Stimulated activated CD4-positive, alpha-beta T cell treated with anti-CD3 and anti-CD28 coated beads, Interleukin-4, amount 100 ng/mL, for 1 hour (primary cell): Measurements from ENCODE around the gene TMEM129.

Experiments
- DNase-seq: peaks from one replicate; pipeline ENCODE4 v3.0.0-alpha.2; 2020

TMEM129 gene

DNA sequence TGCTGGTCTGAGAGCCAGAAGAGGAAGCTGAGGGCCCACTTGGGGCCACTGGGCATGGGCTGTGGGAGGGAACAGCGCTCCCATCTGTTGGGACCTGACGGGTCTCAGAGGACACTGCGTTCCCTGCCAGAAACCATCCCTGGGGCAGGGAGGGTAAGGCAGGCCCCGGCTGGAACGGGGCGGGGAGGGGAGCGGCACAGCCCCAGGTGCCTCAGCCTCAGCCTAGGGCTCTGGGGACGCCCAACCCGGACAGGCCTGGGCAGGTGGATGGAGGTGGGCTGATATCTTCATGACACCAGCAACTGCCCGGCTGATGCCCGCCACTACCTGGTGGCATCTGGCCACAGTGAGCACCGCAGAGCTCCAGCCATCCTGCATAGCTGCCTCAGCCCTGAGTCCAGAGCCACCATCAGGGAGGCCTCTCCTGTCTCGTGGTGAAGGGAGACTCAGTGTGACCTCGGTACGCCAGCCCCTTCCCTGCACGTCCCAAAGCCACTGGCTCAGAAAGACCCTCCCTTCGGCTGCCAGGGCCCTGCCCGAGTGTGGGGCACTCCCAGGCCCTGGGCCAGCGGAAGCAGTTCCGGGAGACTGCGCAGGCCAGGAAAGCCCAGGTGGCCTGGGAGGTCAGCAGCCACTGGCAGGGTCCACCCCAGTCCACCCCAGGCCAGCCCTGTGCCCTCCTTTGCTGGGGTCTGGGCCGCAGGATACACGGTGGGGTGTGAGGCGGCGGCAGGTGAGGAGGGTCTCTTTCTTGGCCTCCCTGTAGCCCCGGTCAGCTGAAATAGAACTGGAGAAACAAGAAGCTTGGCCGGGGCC lies 37.4 kb upstream of the TMEM129 start:
- DNase-seq: no peak

DNA sequence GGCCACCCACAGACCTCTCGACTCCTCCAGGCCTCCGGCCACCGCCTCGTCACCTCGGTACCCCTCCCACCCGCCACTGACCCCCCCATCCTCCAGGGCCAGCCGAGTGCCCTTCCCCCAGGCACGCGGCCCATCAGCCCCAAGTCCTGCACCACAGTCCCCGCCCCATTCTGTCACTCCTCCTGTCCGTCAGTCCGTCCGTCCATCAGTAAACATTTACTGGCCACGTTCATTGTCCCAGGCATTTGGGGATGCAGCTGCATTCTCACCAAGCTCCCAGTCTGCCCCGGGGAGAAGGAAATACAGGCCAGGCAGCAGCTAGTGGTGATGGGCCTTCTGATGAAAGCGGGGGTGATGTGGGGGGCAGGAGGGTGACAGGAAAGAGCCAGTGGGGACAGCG lies 36.7 kb upstream of the TMEM129 start:
- DNase-seq: no peak

DNA sequence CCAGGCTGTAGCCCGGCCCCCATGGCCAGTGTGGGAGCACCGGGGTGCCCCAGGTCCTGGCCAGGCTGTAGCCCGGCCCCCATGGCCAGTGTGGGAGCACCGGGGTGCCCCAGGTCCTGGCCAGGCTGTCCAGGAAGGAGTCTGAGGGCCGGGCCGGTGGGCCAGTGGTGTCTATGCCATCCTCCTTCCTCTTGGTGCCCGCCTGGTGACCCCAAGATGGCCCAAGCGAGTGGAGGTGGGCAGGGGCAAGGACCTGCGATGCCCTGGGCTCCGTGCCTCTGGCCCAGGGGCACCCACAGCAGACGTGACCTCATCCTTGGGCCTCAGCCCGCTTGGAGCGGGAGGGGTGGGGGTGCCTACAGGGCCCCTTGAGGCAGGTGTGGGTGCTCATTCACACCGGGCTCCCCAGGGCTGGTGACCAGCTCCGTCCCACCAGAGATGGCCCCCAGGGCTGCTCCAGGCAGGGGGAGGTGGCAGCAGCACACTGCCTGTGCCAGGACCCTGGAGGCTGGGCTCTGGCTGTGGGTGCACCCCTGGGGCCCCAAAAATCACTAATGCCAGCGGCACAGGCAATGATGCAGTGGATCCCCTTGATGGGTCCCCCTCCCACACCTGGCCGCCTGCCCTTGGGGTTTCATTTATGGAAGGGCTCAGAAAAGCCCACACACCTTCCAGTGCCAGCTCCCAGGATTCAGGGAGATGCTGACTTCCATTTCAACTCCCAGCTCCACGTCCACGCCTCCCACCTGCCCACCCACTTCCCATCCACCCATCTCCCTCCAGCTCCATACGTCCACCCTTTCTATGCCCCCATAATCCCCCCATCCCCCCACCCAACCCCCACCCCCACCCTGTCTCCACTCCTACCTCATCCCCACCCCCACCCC lies 36.0 kb upstream of the TMEM129 start:
- DNase-seq: no peak

DNA sequence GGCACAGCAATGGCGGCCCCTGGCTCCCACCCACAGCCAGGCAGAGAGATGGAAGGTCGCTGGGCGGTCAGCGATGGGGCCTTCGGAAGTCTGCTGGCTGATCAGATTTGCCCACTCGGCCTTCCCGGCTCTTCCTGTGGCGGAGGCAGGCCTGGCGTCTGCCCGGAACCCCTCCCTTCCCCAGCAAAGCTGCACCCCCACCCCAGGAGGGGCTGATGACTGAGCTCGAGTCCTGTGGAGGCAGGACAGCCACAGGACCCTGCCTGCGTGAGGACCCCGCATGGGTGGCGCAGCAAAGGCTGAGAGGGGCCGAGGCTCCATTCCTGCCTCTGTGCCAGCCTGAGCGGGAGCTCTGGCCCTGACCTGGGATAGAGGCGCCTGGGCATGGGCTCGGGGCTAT lies 35.0 kb upstream of the TMEM129 start:
- no peak for DNase-seq

DNA sequence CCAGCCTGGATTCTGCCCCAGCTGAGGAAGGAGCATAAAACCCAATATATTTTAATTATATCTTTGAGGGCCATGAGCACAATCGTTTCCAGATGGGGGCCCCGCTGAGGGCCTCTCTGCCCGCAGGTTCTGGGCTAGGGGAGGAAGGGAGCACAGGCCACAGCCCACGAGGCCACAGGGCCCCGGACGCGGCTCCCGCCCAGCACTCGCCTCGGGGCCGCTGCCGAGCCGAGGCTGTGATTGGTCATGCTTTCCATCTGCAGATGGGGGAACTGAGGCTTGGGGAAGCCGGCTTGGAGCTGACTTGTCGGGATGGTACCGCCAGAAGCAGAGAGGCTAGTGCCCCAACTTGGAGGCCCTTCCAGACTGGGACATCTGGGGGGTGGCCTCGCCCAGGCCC lies 34.2 kb upstream of the TMEM129 start:
- DNase-seq: no peak

DNA sequence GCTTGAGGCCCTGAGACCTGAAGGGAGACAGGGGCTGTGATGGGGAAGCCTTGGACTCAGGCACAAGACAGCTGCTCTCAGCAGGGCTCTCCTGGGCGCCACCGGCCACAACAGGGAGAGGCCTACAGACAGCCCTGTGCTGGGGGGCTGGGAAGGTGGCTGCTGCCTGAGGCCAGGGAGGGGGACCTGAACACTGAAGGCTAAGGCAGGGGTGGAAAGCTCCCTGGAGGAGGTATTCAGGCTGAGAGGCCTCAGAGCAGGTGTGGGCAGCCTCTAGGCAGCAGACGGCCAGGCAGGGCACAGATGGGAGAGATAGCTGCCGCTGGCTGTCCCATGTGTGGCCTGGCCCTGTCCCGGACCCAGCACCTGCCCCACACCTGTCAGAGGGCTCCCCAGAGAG lies 33.2 kb upstream of the TMEM129 start:
- DNase-seq: no peak

DNA sequence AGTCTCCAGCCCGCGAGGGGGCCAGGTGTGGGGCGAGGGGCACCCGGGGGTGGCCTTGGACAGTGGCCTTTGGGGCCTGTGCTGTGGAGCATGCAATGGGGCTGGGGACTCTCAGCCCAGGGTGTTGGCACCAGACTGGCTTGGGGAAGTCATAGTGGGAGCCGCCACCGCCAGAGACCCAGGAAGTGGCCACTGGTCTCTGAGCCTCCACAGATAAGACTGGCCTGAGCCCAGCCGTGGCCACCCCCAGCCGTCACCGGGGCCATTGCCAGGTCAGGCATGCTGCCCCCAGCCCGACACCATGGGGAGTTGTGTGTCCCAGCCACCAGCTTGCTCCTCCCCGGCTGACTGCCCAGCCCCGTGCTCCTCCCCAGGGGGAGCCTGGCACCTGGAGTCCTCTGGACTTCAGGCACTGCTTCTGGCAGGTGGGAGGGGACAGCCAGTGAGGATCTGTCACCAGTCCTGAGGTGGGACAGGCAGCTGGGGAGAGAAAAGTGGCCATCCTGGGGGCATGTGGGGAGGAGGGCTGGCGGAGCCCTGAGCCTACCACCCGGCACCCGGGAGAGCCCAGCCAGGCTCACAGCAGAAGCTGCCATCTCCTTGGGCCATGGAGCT lies 32.7 kb upstream of the TMEM129 start:
- DNase-seq: no peak

DNA sequence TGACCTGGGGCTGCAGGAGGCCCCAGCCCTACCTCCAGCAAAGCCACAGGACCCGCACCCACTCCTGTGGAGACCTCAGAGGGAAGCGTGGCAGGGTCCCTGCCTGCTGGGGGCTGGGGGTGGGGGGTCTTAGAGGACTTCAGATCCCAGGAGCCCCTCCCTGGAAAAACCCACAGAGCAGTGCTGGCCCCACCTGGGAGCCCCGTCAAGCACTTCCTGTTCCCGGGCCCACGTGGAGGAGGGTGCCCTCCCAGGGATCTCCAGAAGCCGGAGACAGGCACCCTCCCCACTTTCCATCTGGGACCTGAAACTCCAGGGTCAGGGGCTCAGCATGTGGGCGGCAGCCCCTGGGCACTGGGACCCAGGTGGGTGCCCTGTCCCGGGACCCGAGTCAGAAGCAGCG lies 32.2 kb upstream of the TMEM129 start:
- DNase-seq: no peak

DNA sequence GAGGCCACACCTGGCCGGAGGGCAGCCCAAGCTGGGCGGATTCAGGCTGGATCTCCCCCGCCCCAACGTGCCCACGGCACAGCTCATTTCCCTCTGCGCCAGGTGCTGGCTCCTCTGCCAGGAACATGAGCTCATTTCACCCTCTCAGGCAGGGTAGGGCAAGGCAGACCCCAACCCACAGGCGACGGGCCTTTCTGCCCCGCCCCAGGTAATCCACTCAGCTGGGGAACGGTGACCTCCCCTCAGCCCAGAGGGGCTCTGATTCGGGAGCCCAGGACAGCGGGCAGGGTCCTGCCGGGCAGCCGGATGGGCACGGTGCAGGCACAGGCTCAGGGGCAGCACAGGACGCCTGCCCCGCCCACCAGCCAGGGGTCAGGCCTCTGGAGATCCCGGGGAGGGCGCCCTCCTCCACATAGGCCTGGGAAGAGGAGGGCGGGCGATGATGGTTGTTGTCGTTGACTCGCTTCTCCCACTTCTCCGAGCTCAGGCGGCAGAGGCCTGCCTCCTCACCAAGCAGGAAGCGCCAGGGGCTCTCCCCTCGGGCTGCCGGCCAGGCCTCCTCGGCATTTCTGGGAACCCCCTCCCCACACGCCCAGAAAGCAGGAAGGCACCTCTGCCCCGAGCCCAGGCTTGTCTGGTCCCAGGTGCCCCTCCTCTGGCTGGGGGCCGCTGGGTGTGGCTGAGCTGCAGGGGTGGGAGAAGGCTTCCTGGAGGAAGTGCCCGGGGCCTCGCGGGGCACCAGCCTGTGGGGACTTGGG lies 31.3 kb upstream of the TMEM129 start:
- DNase-seq: peak; percentile 24

DNA sequence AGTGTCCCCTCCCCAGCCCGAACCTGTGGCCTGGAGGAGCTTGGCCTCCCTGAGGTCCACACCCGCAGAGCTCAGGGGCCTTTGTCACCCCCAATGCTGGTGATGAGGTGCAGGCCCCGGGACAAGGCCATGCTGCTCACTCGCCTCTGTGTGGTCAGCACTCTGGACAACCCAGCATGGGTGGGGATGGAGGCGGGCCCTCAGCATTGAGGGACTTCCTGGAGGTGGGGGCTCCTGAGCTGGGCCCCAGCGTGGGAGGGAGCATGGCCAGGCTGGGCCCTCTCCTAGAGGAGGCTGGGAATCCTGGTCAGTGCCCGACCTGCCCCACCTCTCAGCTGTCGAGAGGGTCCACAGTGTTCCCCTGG lies 30.8 kb upstream of the TMEM129 start:
- no peak for DNase-seq

DNA sequence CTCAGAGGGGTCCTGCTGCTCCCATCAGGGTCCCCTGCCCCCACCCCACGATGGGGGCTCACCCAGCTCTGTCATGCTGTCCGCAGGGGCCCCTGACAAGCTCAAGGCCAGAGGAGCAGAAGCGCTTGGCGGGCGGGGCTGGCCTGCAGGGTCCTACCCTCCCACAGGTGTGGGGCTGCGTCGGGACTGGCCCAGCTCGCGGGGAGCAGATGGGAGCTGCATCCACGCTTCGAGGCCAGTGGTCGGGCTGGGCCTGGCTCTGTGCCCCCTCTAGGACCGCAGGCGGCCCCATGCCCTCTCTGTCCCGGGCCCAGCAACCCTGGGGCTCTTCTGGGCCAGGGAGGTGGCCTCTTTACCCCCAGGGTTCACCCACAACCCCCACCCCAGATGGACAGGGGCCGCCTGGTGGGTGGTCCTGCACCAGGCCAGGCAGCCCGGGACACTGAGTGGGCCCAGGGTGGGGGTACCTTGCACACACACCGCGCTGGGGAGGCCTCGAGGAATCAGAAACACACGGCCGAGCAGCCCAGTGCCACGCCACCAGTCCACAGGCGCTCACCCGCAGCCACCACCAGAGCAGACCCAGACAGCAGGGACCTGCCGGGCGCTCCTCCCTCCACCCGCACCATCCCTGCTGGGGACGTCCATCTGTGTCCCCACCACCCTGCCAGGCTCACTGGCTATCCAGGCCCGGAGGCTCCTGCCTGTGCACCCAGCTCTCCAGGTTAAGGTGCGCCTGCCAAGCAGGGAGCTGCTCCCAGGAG lies 30.2 kb upstream of the TMEM129 start:
- no peak for DNase-seq

DNA sequence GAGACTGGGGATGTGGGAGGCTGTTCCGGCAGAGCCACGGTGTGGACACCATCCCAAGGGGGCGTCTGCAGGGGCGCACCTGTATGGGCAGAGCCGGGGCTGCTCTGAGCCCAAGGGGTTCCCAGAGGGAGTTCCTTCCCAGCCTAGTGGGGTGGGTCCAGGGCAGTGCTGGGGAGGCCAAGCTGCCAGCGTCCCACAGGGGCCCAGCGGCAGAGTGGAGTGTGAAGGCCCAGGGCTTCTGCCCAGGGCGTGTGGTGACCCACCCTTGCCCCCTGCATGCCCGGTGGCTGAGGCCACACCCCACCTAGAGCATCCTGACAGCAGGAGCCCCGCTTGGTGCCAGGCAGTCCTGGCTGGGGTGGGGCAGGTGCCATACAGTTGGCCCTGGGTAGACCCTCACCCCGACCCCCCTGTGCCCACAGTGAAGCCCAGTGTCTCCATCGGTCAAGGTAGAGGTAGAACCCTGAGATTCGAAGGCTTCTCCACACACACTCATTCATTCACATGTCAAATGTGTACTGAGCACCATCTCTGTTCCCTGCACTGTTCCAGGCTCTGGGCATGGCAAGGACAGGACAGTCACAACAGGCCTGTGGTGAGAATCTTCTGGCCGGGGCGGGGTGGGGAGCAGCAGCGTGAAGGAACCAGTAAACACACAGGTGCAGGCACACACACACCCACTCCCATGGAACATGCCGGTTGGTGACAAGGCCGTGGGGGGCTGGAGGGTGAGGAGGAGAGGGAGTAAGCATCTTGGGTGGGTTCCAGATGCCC lies 29.4 kb upstream of the TMEM129 start:
- DNase-seq: no peak

DNA sequence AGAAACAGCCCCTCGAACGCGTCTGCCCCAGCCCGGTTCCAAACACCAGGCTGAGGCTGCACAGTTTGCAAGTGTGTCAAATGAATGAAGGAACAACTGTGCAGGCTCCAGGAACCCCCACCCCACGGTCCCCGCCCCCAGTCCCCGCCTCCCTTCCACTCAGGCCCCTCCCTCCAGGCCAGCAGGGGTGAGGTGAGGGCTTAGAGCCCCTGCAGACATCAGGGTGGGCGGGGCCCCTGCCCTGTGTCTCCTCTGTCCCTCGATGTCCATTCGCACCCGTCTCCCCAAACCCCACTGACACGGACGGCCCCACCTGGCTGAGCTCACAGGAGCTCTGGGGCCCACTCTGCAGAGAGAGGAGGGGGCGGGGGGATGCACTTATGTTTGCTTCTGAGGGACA lies 28.7 kb upstream of the TMEM129 start:
- DNase-seq: no peak

DNA sequence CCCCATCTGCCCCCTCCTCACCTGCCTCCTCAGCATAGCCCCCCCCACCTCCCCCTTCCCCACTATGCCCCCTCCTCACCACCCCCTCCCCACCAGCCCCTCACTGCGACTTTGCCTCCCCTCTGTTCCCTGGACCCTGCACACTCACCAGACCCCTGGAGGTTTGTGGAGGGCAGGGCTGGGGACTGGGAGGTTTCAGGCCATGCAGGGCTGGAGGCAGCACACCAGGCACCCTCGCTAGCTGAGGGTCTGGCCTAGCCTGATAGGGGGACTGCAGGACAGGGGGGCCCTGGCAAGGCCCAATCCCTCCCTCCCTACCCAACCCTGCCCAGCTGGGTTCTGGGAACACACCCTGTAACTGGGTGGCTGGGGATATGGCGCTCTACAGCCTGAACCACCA lies 28.2 kb upstream of the TMEM129 start:
- no peak for DNase-seq

DNA sequence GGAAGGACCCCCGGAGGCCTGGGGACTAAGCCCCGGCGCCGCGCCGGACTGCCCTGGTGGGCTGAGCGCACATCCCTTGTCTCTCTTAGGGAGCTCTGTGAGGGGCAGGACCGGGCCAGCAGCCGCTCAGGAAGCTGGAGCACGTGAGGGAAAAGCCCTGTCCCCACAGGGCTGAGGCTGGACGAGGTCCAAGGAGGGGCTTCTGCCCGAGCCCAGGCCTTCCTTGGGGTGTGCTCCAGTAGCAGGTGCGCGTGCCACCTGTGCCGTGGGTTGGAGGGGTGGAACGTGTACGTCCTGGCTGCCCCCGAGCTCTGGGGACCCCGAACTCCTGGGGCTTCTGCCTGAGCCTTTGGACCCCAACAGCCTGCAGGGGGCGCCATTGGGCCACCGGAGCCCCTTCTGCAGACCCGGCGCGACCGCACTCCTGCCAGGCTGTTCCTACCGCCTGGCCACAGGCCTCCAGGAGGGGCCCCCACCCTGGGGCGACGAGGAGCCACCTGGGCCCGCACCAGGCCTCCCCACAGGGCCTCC lies 27.4 kb upstream of the TMEM129 start:
- peak; percentile 82 for DNase-seq

DNA sequence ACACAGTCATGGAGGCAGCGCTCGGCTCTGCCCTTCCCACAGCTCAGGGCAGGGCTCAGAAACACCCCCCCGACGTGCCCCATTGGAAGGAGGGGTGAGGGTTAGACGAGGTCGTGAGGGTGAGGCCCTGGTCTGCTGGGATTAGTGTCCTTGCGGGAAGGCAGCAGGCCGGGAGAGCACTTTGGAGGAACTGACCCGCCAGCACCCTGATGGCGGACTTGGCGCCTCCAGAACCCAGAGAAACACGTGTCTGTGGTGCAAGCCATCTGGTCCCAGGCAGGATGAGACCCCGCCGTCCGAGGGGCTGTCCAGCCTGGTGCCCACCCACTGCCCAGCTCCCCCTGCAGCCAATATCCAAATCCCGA lies 26.5 kb upstream of the TMEM129 start:
- DNase-seq: no peak

DNA sequence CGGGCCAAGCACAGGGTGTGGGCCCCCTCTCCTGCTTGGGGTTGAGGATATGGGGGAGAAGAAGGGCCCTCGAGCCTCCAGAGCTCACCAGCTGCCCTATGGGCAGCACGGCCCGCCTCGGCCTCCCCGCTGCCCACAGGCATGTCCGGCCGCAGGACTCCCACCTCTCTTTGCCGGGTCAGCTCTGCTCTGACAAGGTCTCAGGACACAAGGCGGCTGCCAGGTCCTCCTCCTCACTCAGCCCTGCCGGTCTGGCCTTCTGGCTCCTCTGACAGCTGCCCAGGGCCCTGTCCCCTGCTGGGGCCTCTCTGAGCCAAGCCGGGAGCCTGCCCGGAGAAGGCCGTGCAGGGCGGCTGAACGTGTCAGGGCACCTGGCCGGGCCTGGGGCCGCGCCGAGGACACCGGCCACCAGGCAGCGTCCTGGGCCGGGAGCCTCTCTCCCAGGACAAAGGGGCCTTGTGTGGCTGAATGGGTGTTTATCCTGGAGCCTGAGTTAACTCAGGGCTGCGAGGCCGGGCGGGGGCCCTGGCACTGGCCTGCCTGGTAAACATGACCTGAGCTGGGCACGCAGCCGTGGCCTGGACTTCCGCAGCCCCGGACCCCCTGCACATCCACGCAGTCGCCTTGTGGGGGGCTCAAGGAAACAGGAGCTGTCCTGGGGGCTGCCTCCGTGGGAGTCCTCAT lies 25.9 kb upstream of the TMEM129 start:
- no peak for DNase-seq

DNA sequence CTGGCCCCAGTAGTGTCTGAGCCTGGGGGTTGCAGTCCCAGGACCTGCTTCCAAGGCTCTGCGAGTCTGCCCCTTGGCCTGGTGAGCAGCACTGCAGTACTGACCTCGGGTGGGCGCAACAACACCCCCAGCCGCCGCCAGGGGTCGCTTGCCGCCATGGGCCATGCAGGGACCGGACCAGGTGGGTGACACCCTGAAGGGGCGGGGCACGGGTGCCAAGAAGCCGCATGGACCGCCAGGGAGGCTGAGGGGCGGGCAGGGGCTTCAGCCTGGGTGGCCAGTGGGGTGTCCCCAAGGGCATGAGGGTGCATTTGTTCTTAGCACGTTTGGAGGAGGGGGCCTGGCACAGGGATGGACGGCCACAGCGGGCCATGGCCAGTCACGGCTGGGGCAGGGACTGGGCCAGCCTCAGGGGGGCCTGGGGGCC lies 25.2 kb upstream of the TMEM129 start:
- peak; percentile 83 for DNase-seq

DNA sequence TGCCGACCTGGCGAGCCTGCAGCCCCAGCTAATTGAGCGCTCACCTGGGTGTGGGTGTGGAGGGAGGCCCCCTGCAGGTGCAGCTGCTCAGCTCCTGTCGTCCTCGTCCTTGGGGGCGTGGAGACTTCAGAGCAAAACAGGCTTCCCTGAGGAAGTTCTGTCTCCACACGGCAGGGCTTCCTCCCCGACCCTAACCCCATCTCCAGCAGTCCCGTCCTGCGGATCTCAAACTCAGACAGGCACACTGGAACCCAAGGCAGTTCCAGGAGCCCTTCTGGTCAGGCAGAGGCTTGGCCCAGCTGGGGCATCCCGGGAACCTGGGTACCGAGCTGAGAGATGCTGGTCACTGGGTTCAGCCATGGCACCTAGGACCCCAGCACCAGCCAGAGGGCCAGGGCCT lies 24.6 kb upstream of the TMEM129 start:
- DNase-seq: no peak

DNA sequence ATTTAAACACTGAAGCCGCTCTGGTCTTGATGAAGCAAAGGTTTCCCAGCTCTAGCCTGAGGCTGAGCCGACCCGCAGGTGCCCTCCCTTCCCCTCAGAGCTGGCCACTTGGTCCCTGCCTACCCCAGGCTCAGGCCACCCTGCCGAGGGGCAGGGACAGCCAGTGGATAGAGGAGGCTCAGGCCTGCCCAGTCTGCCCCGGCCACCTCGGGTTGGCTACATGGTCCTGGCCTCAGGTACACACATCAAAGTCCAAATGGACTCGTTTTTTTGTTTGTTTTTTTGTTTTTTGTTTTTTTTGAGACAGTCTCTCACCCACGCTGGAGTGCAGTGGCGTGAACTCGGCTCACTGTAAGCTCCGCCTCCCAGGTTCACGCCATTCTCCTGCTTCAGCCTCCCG lies 24.0 kb upstream of the TMEM129 start:
- no peak for DNase-seq

DNA sequence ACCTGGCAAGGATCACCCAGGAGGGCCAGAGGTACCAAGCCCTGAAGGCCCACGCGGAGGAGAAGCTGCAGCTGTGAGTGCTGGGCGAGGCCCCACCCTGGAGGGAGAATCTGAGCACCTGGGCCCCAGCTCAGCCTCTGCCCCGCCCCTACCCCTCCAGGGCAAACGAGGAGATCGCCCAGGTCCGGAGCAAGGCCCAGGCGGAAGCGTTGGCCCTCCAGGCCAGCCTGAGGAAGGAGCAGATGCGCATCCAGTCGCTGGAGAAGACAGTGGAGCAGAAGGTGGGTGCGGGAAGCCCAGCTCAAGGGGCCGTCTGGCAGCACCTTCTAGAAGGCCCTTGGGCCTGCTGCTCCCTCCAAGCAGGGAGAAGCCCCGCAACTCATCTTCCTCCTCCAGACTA lies 23.4 kb upstream of the TMEM129 start:
- no peak for DNase-seq
